ENCODE results near the gene VAV2. TPM values are rescaled to one million over a fixed set of nuclear protein-coding genes. Genes with fewer than 3 reads are reported as not detected.
A peak's percentile ranks its signal among the peaks of the same experiment; 100 is the strongest.

VAV2 gene
- total and polyA plus RNA-seq, 2 of the 4 experiments (the other 2 are of a cell fraction) = 10.8 to 13.4 TPM

- dilution Hi-C loops (cut with HindIII; ENCODE audit: low sequenced_read_pairs, unreplicated experiment) = no loop called here
- Histone ChIP-seq H3K9me3 (ENCODE audit: control insufficient read depth, insufficient read depth, low read length) (no peaks in the 10 kb centered on the region), H2BK5ac (ENCODE audit: low read depth, low read length, poor library complexity, severe bottlenecking) (no peak overlapping the region), H2AFZ (replicated peaks; ENCODE audit: low read length, poor library complexity) (peak overlapping the region; percentile 91), H3K27ac (ENCODE audit: insufficient read depth, low read length) (no peak overlapping the region), H3K4me2 (ENCODE audit: low read depth, low read length) (no peak overlapping the region; the same call in 1 of the 2 replicates), H3K23ac (ENCODE audit: low read depth, low read length) (no peak overlapping the region), H3K18ac (ENCODE audit: low read depth, low read length) (no peak overlapping the region), H2AK5ac (ENCODE audit: low read depth, low read length) (peak overlapping the region; percentile 16; the same call in 1 of the 2 replicates), H2BK15ac (ENCODE audit: low read depth, low read length) (no peak overlapping the region), H3K4me1 (ENCODE audit: control insufficient read depth, insufficient read depth, low read length) (peaks cover 5% of the 10 kb centered on the region; the same call in 1 of the 2 replicates), H2AK9ac (replicated peaks; ENCODE audit: low read depth, low read length, poor library complexity) (peak overlapping the region; percentile 82), H4K8ac (ENCODE audit: low read depth in 2 of 2, low read length in 2 of 2) (no peak overlapping the region), H4K20me1 (ENCODE audit: insufficient read depth, low read length) (no peaks in the 10 kb centered on the region), H2BK120ac (ENCODE audit: low read depth, low read length) (no peak overlapping the region), H3K9me1 (ENCODE audit: insufficient read depth, low read length) (no peaks in the 10 kb centered on the region), H3K27me3 (ENCODE audit: control insufficient read depth, insufficient read depth, low read length) (peaks cover 4% of the 10 kb centered on the region; the same call in 1 of the 2 replicates), H3K4ac (ENCODE audit: low read depth, low read length) (no peak overlapping the region), H3K36me3 (ENCODE audit: control insufficient read depth, insufficient read depth, low read length) (no peaks in the 10 kb centered on the region), H4K91ac (ENCODE audit: insufficient read depth, low read depth, low read length) (no peak overlapping the region), H4K5ac (ENCODE audit: low read depth, low read length) (no peak overlapping the region), H3K4me3 (ENCODE audit: insufficient read depth, low read depth, low read length) (no peak overlapping the region), H2BK20ac (ENCODE audit: low read depth, low read length) (no peak overlapping the region), H3K14ac (replicated peaks; ENCODE audit: low read depth, low read length) (no peak overlapping the region), H3K56ac (ENCODE audit: extremely low read depth, insufficient read depth, low read length) (no peak overlapping the region), H3K9ac (ENCODE audit: low read depth, low read length) (0 out of 2 replicates have a peak overlapping the region, but pooled peaks have one; percentile 11), H3K79me1 (ENCODE audit: low read depth in 1 of 2, low read length in 2 of 2) (no peaks in the 10 kb centered on the region)
- CTCF ChIA-PET = no interaction called here
- TF ChIP-seq NFE2L2 (IDR thresholded peaks at IDR 0.05; ENCODE audit: low read depth, low read length) = no peak
- WGBS, 2 experiments (ENCODE audit: extremely low coverage in 2 of 2, insufficient read length in 1 of 2) = 90% methylated on average over 2 of the region's 15 CpGs; no CpG with 5 or more reads in 1 of the 2 experiments
- intact Hi-C loops (cut with micrococcal nuclease) = no loop called here
- POLR2A ChIA-PET (ENCODE audit: unreplicated experiment) = no interaction called here
- in situ Hi-C loops (cut with MboI; ENCODE audit: low sequenced_read_pairs) = loop anchor here (10.0 kb wide), 1 partner anchor 202 kb away; the partner anchor contains the start of gene ADAMTSL2
- ATAC-seq (ENCODE audit: low read depth) (no peak), DNase-seq (no peak)
- BruUV-seq (replicated peaks) = no TSS peak
Observed at GRCh38 chr9:133737071-133737773, 254.9 kb downstream of the VAV2 start.
